SIG-M5 (cell line): ENCODE results near the gene CCDC88B.

Experiments used
- DNase-seq: peaks from one replicate; lab custom pipeline; 2025; lab: John Stamatoyannopoulos, UW

CCDC88B gene

DNA sequence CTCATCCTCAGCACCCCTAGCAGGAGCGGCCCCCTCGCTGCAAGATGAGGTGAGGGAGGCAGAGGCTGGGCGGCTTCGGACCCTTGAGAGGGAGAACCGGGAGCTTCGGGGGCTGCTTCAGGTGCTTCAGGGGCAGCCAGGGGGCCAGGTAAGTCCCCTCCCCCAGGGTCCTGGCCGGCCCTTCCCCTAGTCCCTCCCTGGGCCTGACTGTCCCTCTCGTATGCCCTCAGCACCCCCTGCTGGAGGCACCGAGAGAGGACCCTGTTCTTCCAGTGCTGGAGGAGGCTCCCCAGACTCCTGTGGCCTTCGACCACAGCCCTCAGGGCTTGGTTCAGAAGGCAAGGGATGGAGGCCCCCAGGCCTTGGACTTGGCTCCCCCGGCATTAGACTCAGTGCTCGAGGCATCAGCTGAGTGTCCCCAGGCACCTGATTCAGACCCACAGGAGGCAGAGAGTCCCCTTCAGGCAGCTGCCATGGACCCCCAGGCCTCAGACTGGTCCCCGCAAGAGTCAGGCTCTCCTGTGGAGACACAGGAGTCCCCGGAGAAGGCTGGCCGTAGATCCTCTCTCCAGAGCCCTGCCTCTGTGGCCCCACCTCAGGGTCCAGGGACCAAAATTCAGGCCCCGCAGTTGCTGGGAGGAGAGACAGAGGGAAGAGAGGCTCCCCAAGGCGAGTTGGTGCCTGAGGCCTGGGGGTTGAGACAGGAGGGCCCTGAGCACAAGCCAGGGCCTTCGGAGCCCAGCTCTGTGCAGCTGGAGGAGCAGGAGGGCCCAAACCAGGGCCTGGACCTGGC lies 4.0 kb downstream of the CCDC88B start:
- DNase-seq = no peak

DNA sequence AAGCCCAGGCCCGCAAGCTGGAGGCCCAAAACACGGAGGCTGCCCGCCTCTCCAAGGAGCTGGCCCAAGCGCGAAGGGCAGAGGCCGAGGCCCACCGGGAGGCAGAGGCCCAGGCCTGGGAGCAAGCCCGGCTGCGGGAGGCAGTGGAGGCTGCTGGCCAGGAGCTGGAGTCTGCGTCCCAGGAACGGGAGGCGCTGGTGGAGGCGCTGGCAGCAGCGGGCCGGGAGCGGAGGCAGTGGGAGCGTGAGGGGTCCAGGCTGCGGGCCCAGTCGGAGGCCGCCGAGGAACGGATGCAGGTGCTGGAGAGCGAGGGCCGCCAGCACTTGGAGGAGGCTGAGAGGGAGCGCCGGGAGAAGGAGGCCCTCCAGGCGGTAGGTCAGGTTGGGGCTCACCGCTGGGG lies 4.8 kb downstream of the CCDC88B start:
- no peak for DNase-seq

DNA sequence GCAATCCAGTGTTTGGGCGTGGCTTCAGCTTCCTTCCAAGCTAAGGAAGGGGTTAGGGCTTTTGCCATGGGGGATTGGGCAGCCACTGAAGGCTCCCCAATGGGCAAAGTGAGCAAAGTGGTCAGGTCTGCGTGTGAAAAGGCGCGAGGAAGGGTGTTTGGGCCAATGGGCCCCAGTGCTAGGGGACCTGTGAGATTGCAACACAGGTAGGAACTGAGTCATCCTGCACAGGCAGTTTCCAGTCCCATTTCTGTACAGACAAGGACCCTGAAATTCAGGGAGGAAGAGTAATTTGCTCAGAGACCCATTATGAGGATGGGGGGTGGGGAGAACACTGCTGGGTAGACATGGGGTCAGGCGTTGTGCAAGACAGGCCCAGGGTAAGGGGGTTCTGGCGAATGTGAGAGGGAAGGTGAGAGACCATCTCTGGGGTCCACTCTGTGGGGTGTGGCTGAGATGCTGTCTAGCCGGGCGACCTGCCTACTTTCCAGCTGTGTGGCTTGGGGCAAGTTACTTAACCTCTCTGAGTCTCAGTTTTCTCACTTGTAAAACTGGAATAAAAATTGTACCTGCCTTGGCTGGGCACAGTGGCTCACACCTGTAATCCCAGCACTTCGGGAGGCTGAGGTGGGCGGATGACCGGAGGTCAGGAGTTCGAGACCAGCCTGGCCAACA lies 7.3 kb downstream of the CCDC88B start:
- DNase-seq = no peak

DNA sequence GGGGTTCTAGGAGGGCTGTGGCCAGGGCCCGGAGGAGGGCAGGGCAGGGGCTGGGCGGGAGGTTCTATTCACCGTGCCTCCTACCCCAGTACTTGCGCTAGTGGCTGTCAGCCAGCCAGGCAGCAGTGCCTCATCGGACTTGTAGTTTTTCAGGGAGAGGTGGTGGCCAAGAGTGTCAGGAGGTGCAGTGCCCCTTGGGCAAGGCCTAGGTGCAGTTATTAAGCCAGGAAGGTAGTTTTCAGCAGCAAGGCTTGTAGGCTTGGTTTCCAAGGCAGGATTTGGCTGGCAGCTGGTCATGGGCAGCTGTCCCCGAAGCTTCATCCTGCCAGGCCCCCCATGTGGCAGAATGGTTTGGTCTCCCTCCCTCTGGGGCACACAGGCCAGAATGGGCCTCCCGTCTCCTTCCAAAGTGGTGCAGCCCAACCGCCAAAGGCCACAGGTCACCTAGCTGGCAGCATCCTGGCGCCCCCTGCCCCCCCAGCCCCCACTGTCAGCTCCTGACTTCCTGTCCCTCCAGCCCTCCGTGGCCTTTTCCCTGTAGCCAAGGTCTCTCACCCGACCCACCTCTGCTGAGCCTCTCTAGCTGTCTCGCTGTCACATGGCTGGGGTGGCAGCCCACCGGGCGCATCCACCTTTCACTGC lies 8.5 kb downstream of the CCDC88B start:
- no peak for DNase-seq

DNA sequence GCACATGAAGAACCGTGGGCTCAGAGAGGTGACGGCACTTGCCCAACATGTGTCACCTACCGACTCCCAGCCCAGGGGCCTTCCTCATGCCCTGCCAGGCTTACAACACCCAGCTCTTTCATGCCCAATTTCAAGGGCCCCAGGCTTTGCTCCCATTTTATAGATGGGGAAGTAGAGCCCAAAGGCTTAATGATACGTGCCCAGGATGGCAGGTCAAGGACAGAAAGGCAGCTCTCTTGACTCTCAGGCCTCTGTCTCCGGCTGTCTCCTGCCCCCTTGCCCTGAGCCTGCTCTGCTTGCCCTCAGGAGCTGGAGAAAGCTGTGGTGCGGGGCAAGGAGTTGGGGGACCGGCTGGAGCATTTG lies 9.0 kb downstream of the CCDC88B start:
- no peak for DNase-seq

DNA sequence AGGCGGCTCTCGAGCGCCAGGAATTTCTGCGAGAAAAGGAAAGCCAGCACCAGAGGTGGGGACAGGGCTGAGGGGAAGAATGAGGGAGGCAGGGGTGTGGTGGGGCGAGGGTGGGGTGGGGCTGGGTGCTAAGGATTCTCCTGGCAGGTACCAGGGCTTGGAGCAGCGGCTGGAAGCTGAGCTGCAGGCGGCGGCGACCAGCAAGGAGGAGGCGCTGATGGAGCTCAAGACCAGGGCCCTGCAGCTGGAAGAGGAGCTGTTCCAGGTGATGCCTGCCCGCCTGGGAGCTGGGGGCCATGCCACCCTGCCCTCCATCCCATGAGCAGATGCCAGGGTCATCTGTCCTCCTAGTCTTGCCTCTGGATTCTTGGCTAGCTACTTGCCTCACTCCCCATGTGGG lies 9.4 kb downstream of the CCDC88B start:
- no peak for DNase-seq

DNA sequence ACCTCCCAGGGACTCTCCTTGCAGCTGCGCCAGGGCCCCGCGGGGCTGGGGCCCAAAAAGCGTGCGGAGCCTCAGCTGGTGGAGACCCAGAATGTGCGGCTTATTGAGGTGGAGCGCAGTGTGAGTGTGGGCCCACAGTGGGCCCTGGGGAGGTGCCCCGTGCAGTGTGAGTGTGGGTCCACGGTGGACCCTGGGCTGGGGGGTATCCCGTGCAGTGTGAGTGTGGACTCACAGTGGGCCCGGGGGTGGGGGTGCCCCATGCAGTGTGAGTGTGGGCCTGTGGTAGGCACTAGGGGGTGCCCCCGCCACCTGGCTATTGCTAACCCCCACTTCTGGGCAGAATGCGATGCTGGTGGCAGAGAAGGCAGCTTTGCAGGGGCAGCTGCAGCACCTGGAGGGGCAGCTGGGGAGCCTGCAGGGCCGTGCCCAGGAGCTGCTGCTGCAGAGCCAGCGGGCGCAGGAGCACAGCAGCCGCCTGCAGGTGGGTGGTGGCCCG lies 11.2 kb downstream of the CCDC88B start:
- no peak for DNase-seq

DNA sequence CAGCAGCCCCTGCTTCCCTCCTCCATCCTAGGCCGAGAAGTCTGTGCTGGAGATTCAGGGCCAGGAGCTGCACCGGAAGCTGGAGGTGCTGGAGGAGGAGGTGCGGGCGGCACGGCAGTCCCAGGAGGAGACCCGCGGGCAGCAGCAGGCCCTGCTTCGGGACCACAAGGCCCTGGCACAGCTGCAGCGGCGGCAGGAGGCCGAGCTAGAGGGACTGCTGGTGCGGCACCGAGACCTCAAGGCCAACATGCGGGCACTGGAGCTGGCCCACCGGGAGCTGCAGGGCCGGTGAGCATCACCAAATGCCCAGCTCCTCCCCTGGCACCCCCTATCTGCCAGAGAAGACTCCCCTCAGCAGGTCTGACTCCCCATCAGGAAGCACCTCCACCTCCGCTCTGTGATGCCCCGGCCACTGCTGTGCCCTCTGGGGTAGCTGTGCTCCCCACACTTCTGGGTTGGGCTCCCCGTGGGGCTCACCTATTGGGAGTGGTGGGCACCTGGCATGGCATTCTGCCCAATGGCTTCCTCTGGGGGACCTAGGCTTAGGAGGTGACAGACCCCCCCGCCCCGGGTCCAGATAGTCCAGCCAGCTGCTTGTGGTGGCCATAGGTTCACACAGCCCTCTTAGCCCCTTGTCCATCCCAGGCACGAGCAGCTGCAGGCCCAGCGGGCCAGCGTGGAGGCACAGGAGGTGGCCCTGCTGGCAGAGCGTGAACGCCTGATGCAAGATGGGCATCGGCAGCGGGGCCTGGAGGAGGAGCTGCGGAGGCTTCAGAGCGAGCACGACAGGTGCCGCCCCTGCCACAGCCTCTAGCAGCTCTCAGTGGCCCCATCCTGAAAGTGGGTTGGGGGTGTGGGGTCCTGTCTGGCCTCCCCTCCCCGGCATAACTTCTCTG lies 12.3 kb downstream of the CCDC88B start:
- no peak for DNase-seq

DNA sequence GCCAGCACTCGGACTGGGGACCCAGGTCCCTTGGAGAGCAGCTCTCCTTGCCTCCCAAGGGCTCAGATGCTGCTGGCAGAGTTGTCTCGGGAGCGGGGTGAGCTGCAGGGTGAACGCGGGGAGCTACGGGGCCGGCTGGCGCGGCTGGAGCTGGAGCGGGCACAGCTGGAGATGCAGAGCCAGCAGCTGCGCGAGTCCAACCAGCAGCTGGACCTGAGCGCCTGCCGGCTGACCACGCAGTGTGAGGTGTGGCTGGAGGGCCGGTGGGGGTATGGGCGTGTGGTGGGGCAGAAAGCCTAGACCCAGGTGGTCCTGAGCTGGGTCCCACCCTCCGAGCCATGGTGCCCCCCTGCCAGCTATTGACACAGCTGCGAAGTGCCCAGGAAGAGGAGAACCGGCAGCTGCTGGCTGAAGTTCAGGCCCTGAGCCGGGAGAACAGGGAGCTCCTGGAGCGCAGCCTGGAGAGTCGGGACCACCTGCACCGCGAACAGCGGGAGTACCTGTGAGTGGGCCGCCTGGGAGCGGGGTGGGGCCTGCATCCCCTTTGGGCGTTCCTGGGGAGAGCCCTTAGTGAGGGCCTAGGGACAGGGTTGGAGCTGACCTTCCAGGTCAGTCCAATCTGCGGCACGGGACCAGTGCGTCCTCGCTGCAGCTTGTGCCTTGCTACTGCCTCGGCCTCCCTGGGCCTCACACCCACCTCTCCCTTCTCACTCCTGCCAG lies 13.2 kb downstream of the CCDC88B start:
- no peak for DNase-seq

DNA sequence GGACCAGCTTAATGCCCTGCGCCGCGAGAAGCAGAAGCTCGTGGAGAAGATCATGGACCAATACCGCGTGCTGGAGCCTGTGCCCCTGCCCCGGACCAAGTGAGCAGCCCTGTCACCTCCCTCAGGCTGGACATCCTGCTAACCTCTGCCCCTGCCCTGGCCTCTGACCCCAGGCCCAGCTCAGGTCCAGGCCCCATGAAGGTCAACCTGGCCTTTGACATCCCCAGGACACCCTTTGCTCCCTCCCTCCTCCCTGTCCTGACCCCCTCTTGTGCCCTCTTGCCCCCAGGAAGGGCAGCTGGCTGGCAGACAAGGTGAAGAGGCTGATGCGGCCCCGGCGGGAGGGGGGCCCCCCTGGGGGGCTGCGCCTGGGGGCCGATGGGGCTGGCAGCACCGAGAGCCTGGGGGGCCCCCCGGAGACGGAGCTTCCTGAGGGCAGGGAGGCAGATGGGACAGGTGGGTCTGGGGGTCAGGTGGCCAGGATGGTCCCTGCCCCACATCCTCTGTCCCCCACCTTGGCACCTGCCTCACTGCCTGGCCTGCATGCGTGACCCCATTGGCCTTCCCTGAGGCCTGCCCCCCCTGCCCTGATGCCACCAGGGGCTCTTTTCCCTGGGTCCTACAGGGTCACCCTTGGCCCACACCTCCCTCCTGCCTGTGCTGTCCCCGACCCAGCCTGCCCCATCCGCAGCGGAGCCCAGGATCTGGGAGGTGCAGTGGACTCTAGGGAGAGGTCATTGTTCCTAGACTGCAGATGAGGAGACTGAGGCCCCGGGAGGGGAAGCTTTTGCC lies 13.9 kb downstream of the CCDC88B start:
- DNase-seq = no peak

DNA sequence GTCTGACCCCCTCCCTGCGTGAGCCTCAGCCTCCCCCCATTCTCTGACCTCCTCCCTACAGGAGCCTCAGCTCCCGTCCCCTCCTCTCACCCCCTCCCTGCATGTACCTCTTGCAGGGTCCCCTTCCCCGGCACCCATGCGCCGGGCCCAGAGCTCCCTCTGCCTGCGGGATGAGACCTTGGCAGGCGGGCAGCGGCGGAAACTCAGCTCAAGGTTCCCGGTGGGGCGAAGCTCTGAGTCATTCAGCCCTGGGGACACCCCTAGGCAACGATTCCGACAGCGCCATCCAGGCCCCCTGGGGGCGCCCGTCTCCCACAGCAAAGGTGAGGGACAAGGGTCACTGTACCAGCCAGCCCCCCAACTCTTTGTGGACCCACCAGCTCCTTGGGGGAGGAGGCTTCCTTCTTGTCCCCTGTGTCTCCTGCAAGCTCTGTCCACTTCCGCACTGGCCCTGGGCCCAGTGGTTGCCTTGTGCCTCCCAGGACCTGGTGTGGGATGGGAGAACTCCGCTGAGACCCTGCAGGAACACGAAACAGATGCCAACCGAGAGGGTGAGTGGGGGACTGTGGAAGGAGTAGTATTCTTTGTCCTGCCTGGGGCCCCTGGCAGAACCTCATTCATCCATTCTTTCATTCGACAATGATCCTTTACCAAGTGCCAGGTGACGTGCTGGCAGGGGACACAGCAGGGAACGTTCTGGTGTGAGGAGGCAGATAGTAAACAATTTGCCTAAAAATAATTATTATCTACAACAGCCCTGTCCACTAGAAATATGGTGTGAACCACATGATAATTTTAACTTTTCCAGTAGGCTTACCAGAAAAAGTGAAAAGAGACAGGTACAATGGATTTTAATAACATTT lies 15.3 kb downstream of the CCDC88B start:
- peak; percentile 12 for DNase-seq

DNA sequence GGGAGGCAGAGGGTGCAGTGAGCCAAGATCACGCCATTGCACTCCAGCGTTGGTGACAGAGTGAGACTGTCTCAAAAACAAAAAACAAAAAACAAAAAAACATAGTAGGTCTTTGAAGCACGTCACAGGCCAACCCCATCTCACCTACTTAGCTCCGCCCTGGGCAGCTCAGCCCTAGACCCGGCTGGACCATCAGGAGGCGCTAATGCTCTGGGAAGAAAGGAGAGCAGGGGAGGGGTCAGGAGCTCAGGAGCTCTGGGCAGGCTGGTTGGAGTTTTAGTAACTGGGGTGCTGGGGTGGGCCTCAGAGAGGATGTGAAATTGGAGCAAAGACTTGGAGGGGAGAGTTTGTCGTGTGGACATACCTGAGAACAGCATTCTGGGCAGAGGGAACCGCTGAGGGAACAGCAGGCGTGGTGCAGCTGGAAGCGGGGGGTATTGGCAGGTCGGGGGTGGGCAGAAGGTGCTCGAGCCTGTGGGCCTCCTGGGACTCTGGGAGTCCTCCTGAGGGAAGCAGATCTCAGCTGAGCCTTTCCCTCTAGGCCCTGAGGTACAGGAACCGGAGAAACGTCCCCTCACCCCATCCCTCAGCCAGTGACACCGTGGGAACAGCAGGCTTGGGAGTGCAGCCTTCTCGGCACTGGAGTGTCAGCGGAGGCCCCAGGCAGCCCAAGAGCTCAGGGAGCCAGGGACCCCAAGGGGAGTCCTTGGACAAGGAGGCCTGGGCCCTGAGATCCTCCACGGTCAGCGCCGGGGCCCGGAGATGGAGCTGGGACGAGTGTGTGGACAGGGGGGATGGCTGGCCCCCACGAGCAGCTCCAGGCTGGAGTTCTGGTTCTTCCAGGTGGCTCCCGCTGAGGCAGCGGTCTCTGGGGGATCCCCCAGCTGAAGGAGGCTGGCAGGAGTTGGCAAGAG lies 16.8 kb downstream of the CCDC88B start:
- DNase-seq = no peak

DNA sequence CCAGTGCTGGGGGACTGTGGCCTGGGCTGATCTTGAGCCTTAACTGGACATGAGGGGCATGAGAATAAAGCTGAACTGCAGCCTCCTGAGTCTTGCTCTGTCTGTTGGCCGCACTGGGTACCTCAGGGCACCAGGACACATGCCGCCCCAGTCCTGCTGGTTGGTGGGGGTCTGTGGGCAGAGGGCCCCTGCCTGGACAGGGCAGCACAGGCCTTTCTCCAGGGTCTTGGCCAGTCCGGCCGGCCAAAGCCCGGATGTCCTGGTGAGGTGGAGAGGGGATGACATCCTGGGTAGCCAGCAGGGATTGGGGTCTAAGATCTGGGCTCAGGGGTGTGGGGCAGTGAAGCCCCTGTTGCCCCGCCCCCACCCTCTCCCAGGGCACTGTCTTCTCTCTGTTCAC lies 17.4 kb downstream of the CCDC88B start:
- DNase-seq = no peak

DNA sequence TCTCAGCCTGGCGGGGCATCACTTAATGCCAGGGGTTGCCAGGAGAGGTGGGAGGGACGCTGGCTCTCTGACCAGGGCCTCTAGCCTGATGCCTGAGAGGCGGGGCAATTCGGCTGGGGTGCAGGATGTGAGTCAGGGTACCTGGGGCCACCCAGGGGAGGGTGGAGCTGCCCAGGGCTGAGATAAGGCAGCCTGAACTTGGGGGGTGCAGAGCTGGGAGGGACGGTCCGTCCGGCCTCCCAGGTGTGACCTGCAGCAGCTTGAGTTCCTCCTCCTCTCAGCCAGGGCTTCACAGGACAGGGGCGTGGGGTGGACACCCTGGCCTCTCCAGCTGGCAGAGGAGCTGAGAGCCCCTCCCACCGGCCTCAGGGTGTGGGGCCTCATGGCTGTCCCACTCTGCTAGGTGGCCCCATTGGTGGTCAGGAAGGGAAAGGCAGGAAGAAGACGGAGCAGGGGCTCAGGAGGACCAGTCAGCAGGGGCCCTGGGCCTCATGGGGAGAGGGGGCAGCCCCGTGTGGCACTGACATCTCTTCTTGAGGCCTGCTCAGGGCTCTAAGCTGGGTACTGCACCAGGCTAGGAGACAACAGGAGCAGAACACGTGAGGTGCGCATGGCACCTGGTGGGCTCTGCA lies 18.0 kb downstream of the CCDC88B start:
- DNase-seq = no peak

DNA sequence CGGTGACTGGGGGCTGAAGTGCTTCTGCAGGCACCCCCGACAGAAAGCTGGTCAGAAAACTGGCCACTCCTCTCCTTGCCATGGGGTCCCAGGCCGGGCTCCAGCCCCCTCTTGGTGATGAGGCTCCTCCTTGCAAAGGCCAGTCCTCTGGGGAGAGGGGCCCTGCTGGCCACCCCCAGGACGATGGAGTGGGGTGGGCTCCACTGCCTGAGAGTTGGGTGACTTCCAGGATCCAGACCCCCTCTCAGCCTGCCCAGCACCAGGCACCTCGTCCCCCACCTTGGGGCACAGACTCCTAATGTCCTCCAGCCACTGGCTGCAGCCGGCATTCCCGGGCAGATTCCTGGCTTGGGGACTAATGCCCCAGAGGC lies 18.5 kb downstream of the CCDC88B start:
- no peak for DNase-seq

DNA sequence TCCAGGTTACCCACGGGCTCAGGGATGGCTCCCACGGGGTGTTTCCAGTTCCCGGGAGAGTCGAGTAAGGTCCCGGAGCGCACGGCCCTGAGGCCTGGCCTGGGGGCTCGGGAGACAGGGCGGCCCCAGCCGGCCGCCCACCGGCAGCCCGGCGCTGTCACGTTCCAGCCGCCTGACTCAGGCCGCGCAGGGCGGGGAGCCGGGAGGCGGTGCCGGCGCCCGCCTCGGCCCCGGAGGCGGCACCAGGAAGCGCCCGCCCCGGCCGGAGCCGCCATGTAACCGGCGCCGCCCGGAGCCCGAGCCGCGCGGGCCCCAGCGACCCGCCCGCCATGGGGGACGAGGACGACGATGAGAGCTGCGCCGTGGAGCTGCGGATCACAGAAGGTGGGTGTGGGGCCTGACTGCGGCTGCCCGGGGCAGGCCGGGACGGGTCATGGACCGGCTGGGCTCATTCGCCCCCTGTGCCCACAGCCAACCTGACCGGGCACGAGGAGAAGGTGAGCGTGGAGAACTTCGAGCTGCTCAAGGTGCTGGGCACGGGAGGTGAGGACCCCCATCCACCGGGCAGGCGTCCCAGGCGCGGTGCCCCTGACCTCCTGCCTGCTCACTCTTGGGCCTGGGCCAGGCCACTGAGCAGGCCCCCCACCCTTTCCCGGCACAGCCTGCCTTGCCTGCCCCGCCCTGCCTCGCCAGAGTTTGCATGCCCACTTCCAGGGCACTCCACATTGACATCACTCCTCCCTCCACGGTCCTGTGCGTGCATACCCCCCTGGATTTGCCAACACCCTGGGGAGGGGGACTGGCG lies 19.1 kb downstream of the CCDC88B start, which contains the start of gene RPS6KA4:
TSS of gene RPS6KA4 (plus strand) at position 256 of the 805 bp plus-strand sequence. CDS start at position 330, 74 bp downstream.
- DNase-seq = no peak
